Measurements from ENCODE around the gene DELE1. TPM values are rescaled to one million over a fixed set of nuclear protein-coding genes. Genes with fewer than 3 reads are reported as not detected.

The DELE1 gene
- total RNA-seq, 4 donors from 2014 or later, result 59.6 to 80.4 (median 75.7) TPM

DNA sequence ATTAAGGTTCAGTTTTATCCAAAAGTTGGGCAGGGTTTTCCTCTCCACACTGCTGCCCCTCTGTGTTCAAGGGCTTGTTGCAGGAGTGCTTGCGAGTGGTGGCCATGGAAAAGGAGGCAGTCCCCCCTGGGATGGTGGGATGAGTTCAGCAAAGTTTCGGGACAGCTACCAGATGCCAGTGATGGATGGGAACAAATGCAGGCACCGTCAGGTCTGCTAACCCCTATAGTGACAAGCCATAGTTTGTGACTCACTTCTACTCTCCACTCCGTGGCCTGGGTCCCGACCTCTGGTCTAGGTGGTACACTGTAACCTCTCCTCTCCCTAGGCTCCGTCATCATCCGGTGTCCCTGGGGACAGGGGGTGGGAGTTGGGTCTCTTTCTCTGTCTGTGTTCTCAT is 41.4 kb downstream of the DELE1 start:
- Histone ChIP-seq H3K27me3 (no peaks in the 10 kb centered on the region), H3K36me3 (no peaks in the 10 kb centered on the region), H3K9me3 (no peaks in the 10 kb centered on the region), H3K4me3 (no peak overlapping the region), H3K4me1 (peaks cover 0 to 18% (median 9%) of the 10 kb centered on the region in 4 donors), H3K27ac (no peak overlapping the region)
- TF ChIP-seq EP300 (IDR thresholded peaks at IDR 0.05) (no peak), POLR2A (IDR thresholded peaks at IDR 0.05) (no peak)
- TF ChIP-seq, protein P1, sequence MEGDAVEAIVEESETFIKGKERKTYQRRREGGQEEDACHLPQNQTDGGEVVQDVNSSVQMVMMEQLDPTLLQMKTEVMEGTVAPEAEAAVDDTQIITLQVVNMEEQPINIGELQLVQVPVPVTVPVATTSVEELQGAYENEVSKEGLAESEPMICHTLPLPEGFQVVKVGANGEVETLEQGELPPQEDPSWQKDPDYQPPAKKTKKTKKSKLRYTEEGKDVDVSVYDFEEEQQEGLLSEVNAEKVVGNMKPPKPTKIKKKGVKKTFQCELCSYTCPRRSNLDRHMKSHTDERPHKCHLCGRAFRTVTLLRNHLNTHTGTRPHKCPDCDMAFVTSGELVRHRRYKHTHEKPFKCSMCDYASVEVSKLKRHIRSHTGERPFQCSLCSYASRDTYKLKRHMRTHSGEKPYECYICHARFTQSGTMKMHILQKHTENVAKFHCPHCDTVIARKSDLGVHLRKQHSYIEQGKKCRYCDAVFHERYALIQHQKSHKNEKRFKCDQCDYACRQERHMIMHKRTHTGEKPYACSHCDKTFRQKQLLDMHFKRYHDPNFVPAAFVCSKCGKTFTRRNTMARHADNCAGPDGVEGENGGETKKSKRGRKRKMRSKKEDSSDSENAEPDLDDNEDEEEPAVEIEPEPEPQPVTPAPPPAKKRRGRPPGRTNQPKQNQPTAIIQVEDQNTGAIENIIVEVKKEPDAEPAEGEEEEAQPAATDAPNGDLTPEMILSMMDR (IDR thresholded peaks at IDR 0.05), result no peak
- DNase-seq (ENCODE audit: low spot score in 2 of 2), result no peak
- WGBS, 2 donors, result 79% methylated on average over 6 of the region's 7 CpGs

DNA sequence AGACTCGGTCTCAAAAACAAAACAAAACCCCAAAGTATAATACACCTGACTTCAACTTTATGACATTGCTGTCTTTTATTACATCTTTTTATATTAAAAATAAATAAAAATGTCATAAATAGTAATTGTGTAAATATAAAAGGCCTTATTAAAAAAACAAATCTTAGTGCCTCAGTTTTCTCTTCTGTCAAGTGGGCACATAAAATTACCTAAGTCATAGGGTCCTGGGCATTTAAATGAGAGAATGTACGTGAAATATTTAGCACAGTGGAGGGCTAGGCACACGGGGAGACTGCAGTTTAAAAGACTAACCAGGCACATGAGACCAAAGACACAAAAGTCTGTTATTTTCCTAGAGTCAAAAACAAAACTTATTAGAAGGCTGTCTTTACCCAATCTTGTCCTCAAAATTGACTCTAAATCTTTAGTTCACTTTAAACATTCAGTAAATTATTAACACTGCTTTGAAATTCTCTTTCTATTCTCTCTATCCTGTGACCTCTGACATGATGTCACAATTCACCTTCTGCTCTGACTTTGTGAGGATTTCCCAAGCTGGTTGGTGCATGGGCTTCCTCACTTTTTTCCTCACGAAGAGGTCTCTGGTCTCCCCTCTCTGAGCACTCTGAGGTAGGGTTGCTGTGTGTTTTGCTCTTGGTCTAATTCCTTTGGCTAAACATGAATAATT is 42.7 kb downstream of the DELE1 start:
- Histone ChIP-seq H3K27ac (no peak overlapping the region), H3K4me3 (no peak overlapping the region), H3K27me3 (no peaks in the 10 kb centered on the region), H3K4me1 (peaks cover 0 to 21% (median 14%) of the 10 kb centered on the region in 4 donors), H3K36me3 (no peaks in the 10 kb centered on the region), H3K9me3 (no peaks in the 10 kb centered on the region)
- TF ChIP-seq EP300 (IDR thresholded peaks at IDR 0.05), result no peak
- TF ChIP-seq, protein P1 (IDR thresholded peaks at IDR 0.05), result no peak
- TF ChIP-seq POLR2A (IDR thresholded peaks at IDR 0.05), result no peak
- 79 to 85% methylated on average over 4 of the region's 4 CpGs for WGBS, 2 donors
- no peak for DNase-seq (ENCODE audit: low spot score in 2 of 2)

DNA sequence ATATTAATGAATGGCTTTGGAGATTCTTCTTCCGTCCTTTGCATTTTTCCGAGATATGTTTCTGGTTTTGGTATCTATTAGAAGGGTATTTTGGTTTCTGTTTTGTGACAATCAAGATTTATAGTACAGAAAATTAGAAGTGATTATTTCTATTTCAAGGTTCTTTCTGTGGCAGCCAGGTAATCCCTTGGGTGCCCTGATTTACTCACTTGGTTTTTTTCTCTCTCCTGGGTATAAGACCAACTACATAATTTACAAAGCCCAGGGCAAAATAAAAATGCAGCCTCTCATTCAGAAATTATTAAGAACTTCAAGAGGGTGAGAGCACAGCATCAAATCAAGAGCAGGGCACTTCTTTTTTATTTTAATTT is 43.3 kb downstream of the DELE1 start:
- Histone ChIP-seq H3K27ac (no peak overlapping the region), H3K9me3 (no peaks in the 10 kb centered on the region), H3K36me3 (no peaks in the 10 kb centered on the region), H3K27me3 (no peaks in the 10 kb centered on the region), H3K4me1 (peaks cover 0 to 21% (median 14%) of the 10 kb centered on the region in 4 donors), H3K4me3 (no peak overlapping the region)
- no peak for DNase-seq (ENCODE audit: low spot score in 2 of 2)
- WGBS, 2 donors, result 93% methylated on average over 2 of the region's 2 CpGs
- TF ChIP-seq EP300 (IDR thresholded peaks at IDR 0.05) (no peak), POLR2A (IDR thresholded peaks at IDR 0.05) (no peak)
- TF ChIP-seq, protein P1 (IDR thresholded peaks at IDR 0.05), result no peak

DNA sequence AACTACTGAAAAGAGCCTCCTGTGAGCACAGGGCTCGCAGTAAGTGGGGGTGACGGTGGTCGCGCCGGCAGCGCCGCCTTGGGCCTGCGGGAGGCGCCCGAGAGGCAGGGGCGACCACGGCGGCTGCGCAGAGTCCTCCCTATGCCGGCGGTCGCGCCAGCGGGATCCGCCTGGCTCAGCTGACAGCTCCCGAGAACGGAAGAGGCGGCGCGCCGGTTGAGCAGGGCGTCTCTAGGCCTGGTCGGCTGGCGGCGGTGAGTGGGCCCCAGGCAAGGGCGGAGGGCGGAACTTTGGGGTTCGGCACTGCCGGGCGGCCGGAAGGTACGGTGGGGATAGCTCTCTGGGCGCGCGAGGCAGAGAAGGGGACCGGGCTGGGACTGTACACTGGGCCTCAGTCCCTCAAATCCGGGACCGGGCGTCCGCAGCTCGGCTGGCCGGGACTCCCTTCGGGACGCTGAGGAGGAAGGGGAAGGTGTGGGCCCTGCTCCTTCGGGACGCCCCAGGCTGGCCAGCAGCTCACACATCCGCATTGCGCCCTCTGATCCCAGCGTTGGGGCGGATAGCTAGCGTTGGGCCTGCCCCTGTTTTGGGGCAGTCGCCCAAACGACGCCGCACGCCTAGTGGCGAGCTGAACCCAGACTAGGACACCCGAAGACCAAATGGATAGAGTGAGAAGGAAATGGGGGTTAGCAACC is 45.4 kb downstream of the DELE1 start, which contains the start of gene RNF14:
RNF14 (plus strand) TSS at position 192 of the 695 bp plus-strand sequence. CDS start 4,484 bp downstream, outside the sequence.
- Histone ChIP-seq H3K36me3 (peaks cover 0 to 10% (median 0%) of the 10 kb centered on the region in 3 donors), H3K27me3 (no peaks in the 10 kb centered on the region), H3K4me3 (peak within 1 kb of the TSS; percentile 47 to 73 (median 70)), H3K9me3 (no peaks in the 10 kb centered on the region), H3K4me1 (peaks cover 0 to 21% (median 15%) of the 10 kb centered on the region in 4 donors), H3K27ac (peak within 1 kb of the TSS; percentile 72 to 98 (median 96))
- TF ChIP-seq POLR2A (IDR thresholded peaks at IDR 0.05) (peak; percentile 86 to 94), EP300 (IDR thresholded peaks at IDR 0.05) (peak; percentile 83 to 97)
- TF ChIP-seq, protein P1 (IDR thresholded peaks at IDR 0.05), result peak; percentile 93 to 99 (median 97)
- WGBS, 2 donors, result 0% methylated on average over 13 to 43 of the region's 63 CpGs
- peak; percentile 79 to 81 for DNase-seq (ENCODE audit: low spot score in 2 of 2)
